Glutamatergic neuron (in vitro differentiated cells): Measurements from ENCODE around the gene CNST. TPM values are rescaled to one million over a fixed set of nuclear protein-coding genes. Genes with fewer than 3 reads are reported as not detected.

Source experiments
- DNase-seq: peaks from one replicate; pipeline ENCODE4 v3.0.0; 2022
- H3K27ac Mint-ChIP-seq: one replicate; pipeline ENCODE4 v1.8.0; 2020; ENCODE audit warnings: mild to moderate bottlenecking, mixed read lengths, inconsistent platforms; ENCODE audit not compliant: unreplicated experiment
- H3K27me3 Mint-ChIP-seq: one replicate; pipeline ENCODE4 v1.8.0; 2020; ENCODE audit warnings: mild to moderate bottlenecking, moderate library complexity, mixed read lengths, inconsistent platforms; ENCODE audit not compliant: unreplicated experiment
- H3K36me3 Mint-ChIP-seq: one replicate; pipeline ENCODE4 v1.8.0; 2020; ENCODE audit warnings: mild to moderate bottlenecking, mixed read lengths, inconsistent platforms; ENCODE audit not compliant: unreplicated experiment
- H3K4me1 Mint-ChIP-seq: one replicate; pipeline ENCODE4 v1.8.0; 2020; ENCODE audit warnings: mild to moderate bottlenecking, low read depth, mixed read lengths, inconsistent platforms; ENCODE audit not compliant: unreplicated experiment
- H3K4me3 Mint-ChIP-seq: one replicate; pipeline ENCODE4 v1.8.0; 2020; ENCODE audit warnings: mild to moderate bottlenecking, mixed read lengths, inconsistent platforms; ENCODE audit not compliant: unreplicated experiment
- H3K9me3 Mint-ChIP-seq: one replicate; pipeline ENCODE4 v1.8.0; 2020; ENCODE audit warnings: mild to moderate bottlenecking, moderate library complexity, mixed read lengths, inconsistent platforms; ENCODE audit not compliant: unreplicated experiment
- CTCF ChIP-seq: fragments of 200-600 bp; sonication (generic); IDR thresholded peaks from one replicate; pipeline ENCODE4 v1.5.0; 2021; ENCODE audit not compliant: partially characterized antibody, unreplicated experiment
- total RNA-seq: library from RNA; stranded (reverse); fragmentation: NEBNext Ultra II Directional; extraction: Animal tissue kit (Norgen Biotek cat#: 25700); gene quantifications from one replicate; pipeline ENCODE4 v1.2.1, GENCODE V29; 2021; ENCODE audit not compliant: unreplicated experiment

Gene CNST
- total RNA-seq, 1 donor from 2014 or later, result 87.2 TPM

DNA sequence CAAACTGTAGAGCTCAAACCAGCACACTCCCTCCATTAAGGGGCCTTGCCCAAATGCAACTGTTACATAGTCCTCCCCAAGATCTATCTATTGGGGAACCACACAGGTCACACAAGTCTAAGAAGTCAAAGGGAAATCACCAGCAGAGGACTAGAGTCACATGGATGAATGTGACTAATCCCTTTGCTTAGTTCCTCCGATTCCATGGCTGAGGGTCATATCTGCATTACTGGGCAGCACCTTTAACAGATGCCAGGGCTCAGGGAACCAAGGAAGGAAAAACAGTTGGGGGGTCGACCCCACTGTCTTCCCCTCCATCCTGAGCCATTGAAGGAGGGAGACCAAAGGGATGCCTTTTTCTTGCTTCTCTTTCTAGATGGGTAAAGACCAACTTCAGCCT lies 35.8 kb upstream of the CNST start:
- Mint-ChIP-seq H3K4me3 (no peak overlapping the region), H3K9me3 (peaks cover 6% of the 10 kb centered on the region), H3K4me1 (no peaks in the 10 kb centered on the region), H3K36me3 (peaks cover 11% of the 10 kb centered on the region), H3K27ac (no peak overlapping the region), H3K27me3 (peaks cover 4% of the 10 kb centered on the region)
- no peak for DNase-seq
- TF ChIP-seq CTCF, result no peak

DNA sequence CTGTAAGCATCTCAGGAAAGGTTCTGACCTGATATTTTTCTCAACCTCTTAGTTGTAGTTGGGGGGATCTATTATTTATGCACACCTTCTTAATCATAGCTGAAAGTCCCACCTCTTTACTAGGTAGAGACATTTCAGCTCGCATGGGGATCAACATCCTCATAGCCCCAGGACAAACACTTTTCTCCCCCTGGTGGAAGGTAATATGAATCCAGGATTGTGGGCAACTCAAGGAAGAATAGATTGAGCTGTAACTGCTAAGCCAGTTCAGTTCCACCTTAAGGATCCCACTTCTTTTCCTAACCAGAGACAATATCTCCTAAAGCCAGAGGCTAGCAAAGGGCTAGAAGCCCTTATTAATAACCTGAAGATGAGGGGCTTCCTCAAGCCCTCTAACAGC lies 33.7 kb upstream of the CNST start:
- Mint-ChIP-seq H3K27ac (no peak overlapping the region), H3K4me3 (no peak overlapping the region), H3K9me3 (peaks cover 4% of the 10 kb centered on the region), H3K27me3 (peaks cover 4% of the 10 kb centered on the region), H3K36me3 (peaks cover 11% of the 10 kb centered on the region), H3K4me1 (no peaks in the 10 kb centered on the region)
- TF ChIP-seq CTCF, result no peak
- no peak for DNase-seq

GRCh38 chr1:246533371-246533905 lies 32.8 kb upstream of the CNST start:
- peaks cover 4% of the 10 kb centered on the region for H3K9me3 Mint-ChIP-seq

GRCh38 chr1:246534114-246534513 lies 32.1 kb upstream of the CNST start:
- DNase-seq, result no peak
- peaks cover 4% of the 10 kb centered on the region for H3K9me3 Mint-ChIP-seq
- H3K36me3 Mint-ChIP-seq, result peaks cover 11% of the 10 kb centered on the region
- no peak overlapping the region for H3K27ac Mint-ChIP-seq
- H3K4me1 Mint-ChIP-seq, result no peaks in the 10 kb centered on the region
- no peak overlapping the region for H3K4me3 Mint-ChIP-seq
- no peak for TF ChIP-seq CTCF
- H3K27me3 Mint-ChIP-seq, result peaks cover 4% of the 10 kb centered on the region

More at GRCh38 chr1:246533371-246533905, 32.8 kb upstream of the CNST start:
- no peak for DNase-seq
- H3K27ac Mint-ChIP-seq, result no peak overlapping the region
- no peaks in the 10 kb centered on the region for H3K4me1 Mint-ChIP-seq
- no peak for TF ChIP-seq CTCF
- H3K4me3 Mint-ChIP-seq, result no peak overlapping the region
- H3K27me3 Mint-ChIP-seq, result peaks cover 4% of the 10 kb centered on the region
- H3K36me3 Mint-ChIP-seq, result peaks cover 11% of the 10 kb centered on the region

GRCh38 chr1:246537441-246537840 lies 28.8 kb upstream of the CNST start:
- TF ChIP-seq CTCF, result no peak
- Mint-ChIP-seq H3K27me3 (no peaks in the 10 kb centered on the region), H3K4me3 (no peak overlapping the region), H3K4me1 (no peaks in the 10 kb centered on the region), H3K9me3 (no peaks in the 10 kb centered on the region), H3K36me3 (no peaks in the 10 kb centered on the region), H3K27ac (no peak overlapping the region)
- no peak for DNase-seq
